H9 (cell line): ENCODE measurements around the gene PHACTR1. TPM values are rescaled to one million over a fixed set of nuclear protein-coding genes. Genes with fewer than 3 reads are reported as not detected.

Experiments
- DNase-seq: peaks from one replicate; pipeline ENCODE4 v3.0.0-alpha.2; 2017
- H2AFZ ChIP-seq: one replicate; pipeline ENCODE4 v1.6.1; 2013; ENCODE audit warnings: mild to moderate bottlenecking, low read length, control low read depth, moderate library complexity
- H2AK5ac ChIP-seq: 2 replicates; pipeline ENCODE4 v1.6.1; 2013; ENCODE audit warnings: low read length, control low read depth, mixed read lengths; ENCODE audit not compliant: insufficient read length
- H2BK120ac ChIP-seq: one replicate; pipeline ENCODE4 v1.6.1; 2013; ENCODE audit warnings: low read depth, mild to moderate bottlenecking, low read length, control low read depth, inconsistent platforms; ENCODE audit not compliant: poor library complexity, severe bottlenecking
- H2BK12ac ChIP-seq: 2 replicates; pipeline ENCODE4 v1.6.1; 2013; ENCODE audit warnings: low read length, control low read depth, mixed read lengths, low read depth; ENCODE audit not compliant: insufficient read length
- H2BK15ac ChIP-seq: 2 replicates; pipeline ENCODE4 v1.6.1; 2013; ENCODE audit warnings: low read depth, low read length, control low read depth
- H2BK20ac ChIP-seq: one replicate; pipeline ENCODE4 v1.6.1; 2013; ENCODE audit warnings: low read depth, mild to moderate bottlenecking, low read length, control low read depth, inconsistent platforms; ENCODE audit not compliant: poor library complexity, severe bottlenecking
- H2BK5ac ChIP-seq: 2 replicates; pipeline ENCODE4 v1.6.1; 2013; ENCODE audit warnings: low read length, control low read depth, mixed read lengths; ENCODE audit not compliant: insufficient read length
- H3K14ac ChIP-seq: 2 replicates; pipeline ENCODE4 v1.6.1; 2013; ENCODE audit warnings: low read length, control low read depth; ENCODE audit not compliant: insufficient read depth
- H3K18ac ChIP-seq: 2 replicates; pipeline ENCODE4 v1.6.1; 2013; ENCODE audit warnings: low read depth, mild to moderate bottlenecking, mixed read lengths, low read length, control low read depth; ENCODE audit not compliant: insufficient read length
- H3K23ac ChIP-seq: 2 replicates; pipeline ENCODE4 v1.6.1; 2013; ENCODE audit warnings: low read length, control low read depth, mixed read lengths, low read depth; ENCODE audit not compliant: insufficient read length
- H3K23me2 ChIP-seq: 2 replicates; pipeline ENCODE4 v1.6.1; 2013; ENCODE audit warnings: low read depth, mild to moderate bottlenecking, mixed read lengths, low read length, control low read depth; ENCODE audit not compliant: insufficient read length, poor library complexity, severe bottlenecking
- H3K27ac ChIP-seq: 2 replicates; pipeline ENCODE4 v1.5.1; 2013; ENCODE audit warnings: low read length, control low read depth, mixed read lengths, low read depth; ENCODE audit not compliant: insufficient read length
- H3K27me3 ChIP-seq: 2 replicates; pipeline ENCODE4 v1.6.1; 2013; ENCODE audit warnings: low read length, control low read depth, inconsistent platforms; ENCODE audit not compliant: insufficient read depth
- H3K4ac ChIP-seq: 2 replicates; pipeline ENCODE4 v1.6.1; 2013; ENCODE audit warnings: low read depth, mild to moderate bottlenecking, control low read depth, inconsistent platforms, low read length, moderate library complexity
- H3K4me1 ChIP-seq: 2 replicates; pipeline ENCODE4 v1.6.1; 2013; ENCODE audit warnings: low read length, control low read depth, inconsistent platforms; ENCODE audit not compliant: insufficient read depth
- H3K4me2 ChIP-seq: 2 replicates; pipeline ENCODE4 v1.6.1; 2013; ENCODE audit warnings: low read length, control low read depth, mixed read lengths; ENCODE audit not compliant: insufficient read length, insufficient read depth
- H3K56ac ChIP-seq: 2 replicates; pipeline ENCODE4 v1.6.1; 2013; ENCODE audit warnings: low read depth, mild to moderate bottlenecking, mixed read lengths, low read length, control low read depth; ENCODE audit not compliant: insufficient read length
- H3K79me1 ChIP-seq: 2 replicates; pipeline ENCODE4 v1.6.1; 2013; ENCODE audit warnings: low read depth, mild to moderate bottlenecking, moderate library complexity, low read length, control low read depth, inconsistent platforms; ENCODE audit not compliant: insufficient read depth, poor library complexity, severe bottlenecking
- H3K79me2 ChIP-seq: 2 replicates; pipeline ENCODE4 v1.6.1; 2013; ENCODE audit warnings: low read length, control low read depth, inconsistent platforms; ENCODE audit not compliant: insufficient read depth
- H3K9ac ChIP-seq: 2 replicates; pipeline ENCODE4 v1.6.1; 2013; ENCODE audit warnings: low read length, control low read depth, mixed read lengths; ENCODE audit not compliant: insufficient read length; ENCODE audit errors: extremely low read depth
- H3K9me3 ChIP-seq: one replicate; pipeline ENCODE4 v1.6.1; 2013; ENCODE audit warnings: low read depth, low read length, inconsistent platforms; ENCODE audit not compliant: control insufficient read depth
- H3T11ph ChIP-seq: one replicate; pipeline ENCODE4 v1.6.1; 2013; ENCODE audit warnings: mild to moderate bottlenecking, low read length, control low read depth, inconsistent platforms
- H4K20me1 ChIP-seq: one replicate; pipeline ENCODE4 v1.6.1; 2013; ENCODE audit not compliant: control insufficient read depth, insufficient read length, insufficient read depth
- H4K5ac ChIP-seq: 2 replicates; pipeline ENCODE4 v1.6.1; 2013; ENCODE audit warnings: low read depth, mild to moderate bottlenecking, mixed read lengths, low read length, control low read depth; ENCODE audit not compliant: insufficient read length
- H4K8ac ChIP-seq: replicated peaks from 2 replicates; pipeline ENCODE4 v1.6.1; 2013; ENCODE audit warnings: low read length, control low read depth, mixed read lengths, low read depth; ENCODE audit not compliant: insufficient read length
- H4K91ac ChIP-seq: 2 replicates; pipeline ENCODE4 v1.6.1; 2013; ENCODE audit warnings: low read depth, mild to moderate bottlenecking, moderate library complexity, mixed read lengths, low read length, control low read depth; ENCODE audit not compliant: insufficient read length
- H3K27ac Mint-ChIP-seq, 3 experiments: 2 replicates in 2 of 3; 3 replicates in 1 of 3; pipeline ENCODE4 v1.8.0; 2020 to 2021; ENCODE audit warnings: mixed read lengths in 3 of 3, mild to moderate bottlenecking in 1 of 3, moderate library complexity in 1 of 3
- H3K27me3 Mint-ChIP-seq: 2 replicates; pipeline ENCODE4 v1.8.0; 2021; ENCODE audit warnings: low read depth, mild to moderate bottlenecking, moderate library complexity, mixed read lengths
- H3K36me3 Mint-ChIP-seq, 3 experiments: 2 replicates in 2 of 3; 3 replicates in 1 of 3; pipeline ENCODE4 v1.8.0; 2020 to 2021; ENCODE audit warnings: low read depth in 3 of 3, mixed read lengths in 3 of 3; ENCODE audit not compliant: insufficient read depth in 1 of 3
- H3K4me1 Mint-ChIP-seq, 2 experiments: 2 replicates each; pipeline ENCODE4 v1.8.0; 2020; ENCODE audit warnings: mixed read lengths in 2 of 2
- H3K4me3 Mint-ChIP-seq, 2 experiments: 2 replicates in 1 of 2; 3 replicates in 1 of 2; pipeline ENCODE4 v1.8.0; 2020 to 2021; ENCODE audit warnings: mild to moderate bottlenecking in 2 of 2, mixed read lengths in 2 of 2, moderate library complexity in 1 of 2
- H3K9me3 Mint-ChIP-seq, 2 experiments: 2 replicates in 1 of 2; 3 replicates in 1 of 2; pipeline ENCODE4 v1.8.0; 2020; ENCODE audit warnings: mild to moderate bottlenecking in 2 of 2, mixed read lengths in 2 of 2, moderate library complexity in 1 of 2
- WGBS: extraction: QIAGEN DNeasy Blood & Tissue Kit; methylation state at CpG from one replicate; pipeline ENCODE4 v1.1.7; 2013; ENCODE audit warnings: missing lambda C conversion rate, low lambda C conversion rate, mixed read lengths; ENCODE audit not compliant: insufficient read length; ENCODE audit errors: extremely low coverage; 5-methylcytosine and 5-hydroxymethylcytosine counted together
- total RNA-seq: library from RNA; stranded (reverse); gene quantifications from 2 replicates; pipeline ENCODE4 v1.2.1, GENCODE V29; 2021
- TF ChIP-seq, protein P1 (sequence below): fragments of 200-600 bp; sonication (generic); conservative IDR thresholded peaks from 3 replicates; pipeline ENCODE4 v1.8.0; 2021; ENCODE audit warnings: antibody characterized with exemption, mild to moderate bottlenecking

The PHACTR1 gene
- total RNA-seq, 1 experiment from 2014 or later: 15.9 TPM

DNA sequence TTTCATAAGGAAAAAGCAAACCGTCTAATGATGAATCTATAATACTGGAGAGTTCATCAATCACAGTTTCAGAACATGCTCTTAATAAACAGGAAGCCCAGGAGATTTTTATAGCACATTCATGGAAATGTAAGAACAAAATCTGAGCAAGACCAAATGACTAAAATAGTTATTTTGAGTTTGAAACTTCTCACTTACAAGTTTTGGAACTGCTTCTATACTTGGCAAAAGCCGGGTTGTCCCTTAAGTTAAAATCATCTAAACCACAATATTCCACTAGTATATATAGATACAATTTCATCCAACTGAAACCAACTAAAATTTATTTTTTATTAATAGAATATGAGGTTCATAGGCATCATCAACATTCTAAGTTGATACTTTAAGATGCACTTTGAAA lies 268.2 kb downstream of the PHACTR1 start:
- no peak for DNase-seq
- Histone ChIP-seq H3K9ac (no peak overlapping the region), H3K4me1 (no peaks in the 10 kb centered on the region), H3T11ph (no peak overlapping the region), H2BK15ac (no peak overlapping the region), H4K8ac (no peak overlapping the region), H3K4me2 (no peak overlapping the region), H2BK20ac (no peak overlapping the region), H3K56ac (no peak overlapping the region), H3K9me3 (no peaks in the 10 kb centered on the region), H3K4ac (no peak overlapping the region), H4K5ac (no peak overlapping the region), H3K79me1 (no peaks in the 10 kb centered on the region), H3K27ac (no peak overlapping the region), H3K18ac (no peak overlapping the region), H2BK12ac (no peak overlapping the region), H2AFZ (no peak overlapping the region), H3K14ac (no peak overlapping the region), H2BK5ac (no peak overlapping the region), H4K91ac (no peak overlapping the region), H3K27me3 (no peaks in the 10 kb centered on the region), H2AK5ac (no peak overlapping the region), H2BK120ac (no peak overlapping the region), H4K20me1 (no peaks in the 10 kb centered on the region), H3K79me2 (0 out of 2 replicates have a peak, but pooled peaks cover 3% of the 10 kb centered on the region), H3K23me2 (no peaks in the 10 kb centered on the region), H3K23ac (no peak overlapping the region)
- WGBS: no CpG with 5 or more reads among the region's 2 CpGs
- Mint-ChIP-seq H3K4me1 (no peaks in the 10 kb centered on the region), H3K27me3 (no peaks in the 10 kb centered on the region), H3K27ac (no peak overlapping the region), H3K4me3 (no peak overlapping the region), H3K9me3 (peaks cover 5 to 10% of the 10 kb centered on the region in 2 experiments; a peak in 4 of 5 replicates), H3K36me3 (peaks cover 0 to 9% (median 0%) of the 10 kb centered on the region in 3 experiments; a peak in 1 of 7 replicates)
- TF ChIP-seq, protein P1, sequence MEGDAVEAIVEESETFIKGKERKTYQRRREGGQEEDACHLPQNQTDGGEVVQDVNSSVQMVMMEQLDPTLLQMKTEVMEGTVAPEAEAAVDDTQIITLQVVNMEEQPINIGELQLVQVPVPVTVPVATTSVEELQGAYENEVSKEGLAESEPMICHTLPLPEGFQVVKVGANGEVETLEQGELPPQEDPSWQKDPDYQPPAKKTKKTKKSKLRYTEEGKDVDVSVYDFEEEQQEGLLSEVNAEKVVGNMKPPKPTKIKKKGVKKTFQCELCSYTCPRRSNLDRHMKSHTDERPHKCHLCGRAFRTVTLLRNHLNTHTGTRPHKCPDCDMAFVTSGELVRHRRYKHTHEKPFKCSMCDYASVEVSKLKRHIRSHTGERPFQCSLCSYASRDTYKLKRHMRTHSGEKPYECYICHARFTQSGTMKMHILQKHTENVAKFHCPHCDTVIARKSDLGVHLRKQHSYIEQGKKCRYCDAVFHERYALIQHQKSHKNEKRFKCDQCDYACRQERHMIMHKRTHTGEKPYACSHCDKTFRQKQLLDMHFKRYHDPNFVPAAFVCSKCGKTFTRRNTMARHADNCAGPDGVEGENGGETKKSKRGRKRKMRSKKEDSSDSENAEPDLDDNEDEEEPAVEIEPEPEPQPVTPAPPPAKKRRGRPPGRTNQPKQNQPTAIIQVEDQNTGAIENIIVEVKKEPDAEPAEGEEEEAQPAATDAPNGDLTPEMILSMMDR: no peak
